B cell (primary cell): Measurements from ENCODE around the gene ASTE1.

Experiments
- CTCF ChIP-seq: fragments of 200-600 bp; IDR thresholded peaks from one replicate; pipeline ENCODE4 v1.8.0; 2022; ENCODE audit warnings: antibody characterized with exemption, mild to moderate bottlenecking
- EZH2 ChIP-seq: IDR thresholded peaks from 2 replicates; pipeline ENCODE4 v1.6.1; 2012; ENCODE audit warnings: borderline replicate concordance, low read depth, mild to moderate bottlenecking, moderate library complexity, low read length; ENCODE audit not compliant: insufficient read depth, poor library complexity, severe bottlenecking

DNA sequence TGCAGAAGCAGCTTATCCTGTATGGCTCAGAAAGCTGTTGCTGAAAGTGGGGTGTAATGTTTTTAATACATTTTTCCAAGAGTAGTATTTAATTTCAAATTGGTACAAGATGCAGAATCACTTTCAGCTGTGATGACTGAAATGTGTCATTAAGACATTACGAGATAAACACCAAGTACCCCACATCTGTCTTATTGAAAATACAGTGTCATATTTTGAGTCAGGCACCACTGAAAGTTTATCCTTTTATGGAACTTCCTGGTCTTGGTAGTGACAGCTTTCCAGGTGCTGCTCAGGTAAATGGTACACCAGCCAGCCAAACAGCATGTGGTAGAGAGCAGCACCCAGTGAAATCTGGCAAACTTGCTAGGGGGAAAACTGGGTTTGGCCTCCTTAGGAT, 16.9 kb downstream of the ASTE1 start:
- TF ChIP-seq CTCF (no peak), EZH2 (no peak)
